Measurements from ENCODE around the gene STOML3.

- TF ChIP-seq CTCF (IDR thresholded peaks at IDR 0.05) (no peak), POLR2A (IDR thresholded peaks at IDR 0.05) (no peak)
Observed at GRCh38 chr13:39035204-39035603, 44.6 kb upstream of the STOML3 start.

All from Peyer's patch (tissue), 4 donors.